A673 (cell line): ENCODE results near the gene IGLON5. TPM values are rescaled to one million over a fixed set of nuclear protein-coding genes. Genes with fewer than 3 reads are reported as not detected.
A peak's percentile ranks its signal among the peaks of the same experiment; 100 is the strongest.

Experiments used
- BruUV-seq: library from RNA; stranded (reverse); fragments of 400-500 nt; replicated peaks from 2 replicates; lab custom pipeline; 2021; lab: Mats Ljungman, UMichigan
- CTCF ChIA-PET: fragments of 300-600 bp; sonication (Branson Sonifier 250); formaldehyde crosslinking; loops from one replicate; lab custom pipeline; 2022; ENCODE audit warnings: antibody characterized with exemption; lab: Charles Lee
- POLR2A ChIA-PET: fragments of 300-600 bp; sonication (Branson Sonifier 250); formaldehyde crosslinking; loops from one replicate; lab custom pipeline; 2022; ENCODE audit warnings: antibody characterized with exemption; ENCODE audit not compliant: low non-redundant PET; lab: Charles Lee
- DNase-seq: peaks from one replicate; pipeline ENCODE4 v3.0.0-alpha.2; 2015; ENCODE audit warnings: low spot score
- H3K27ac ChIP-seq: fragments of 200-600 bp; sonication (generic); 2 replicates; pipeline ENCODE4 v1.5.1; 2016; ENCODE audit warnings: mixed run types, low read depth, mild to moderate bottlenecking, mixed read lengths, antibody characterized with exemption, low read length; ENCODE audit not compliant: poor library complexity, severe bottlenecking
- H3K27me3 ChIP-seq: fragments of 200-600 bp; sonication (generic); replicated peaks from 2 replicates; pipeline ENCODE4 v1.6.1; 2017; ENCODE audit warnings: mixed run types, low read depth, mild to moderate bottlenecking, mixed read lengths, antibody characterized with exemption, low read length; ENCODE audit not compliant: insufficient read depth, poor library complexity
- H3K36me3 ChIP-seq: fragments of 200-600 bp; sonication (generic); 2 replicates; pipeline ENCODE4 v1.6.1; 2016; ENCODE audit warnings: mixed run types, mild to moderate bottlenecking, mixed read lengths, antibody characterized with exemption, low read length; ENCODE audit not compliant: insufficient read depth, poor library complexity, severe bottlenecking
- H3K4me1 ChIP-seq: fragments of 200-600 bp; sonication (generic); 2 replicates; pipeline ENCODE4 v1.6.1; 2017; ENCODE audit warnings: mixed run types, mild to moderate bottlenecking, mixed read lengths, antibody characterized with exemption, low read length; ENCODE audit not compliant: insufficient read depth, poor library complexity, severe bottlenecking
- H3K4me3 ChIP-seq: fragments of 200-600 bp; sonication (generic); 2 replicates; pipeline ENCODE4 v1.5.1; 2016; ENCODE audit warnings: low read depth, mixed run types, mild to moderate bottlenecking, mixed read lengths, low read length; ENCODE audit not compliant: poor library complexity, severe bottlenecking
- H3K9me3 ChIP-seq: fragments of 200-600 bp; sonication (generic); 2 replicates; pipeline ENCODE4 v1.6.1; 2016; ENCODE audit warnings: mixed run types, low read depth, mild to moderate bottlenecking, mixed read lengths, antibody characterized with exemption, low read length; ENCODE audit not compliant: poor library complexity, severe bottlenecking
- CTCF ChIP-seq: fragments of 300-800, 200-600 bp; sonication (generic); conservative IDR thresholded peaks from 2 replicates; pipeline ENCODE4 v1.5.1; 2017; ENCODE audit warnings: low read depth, mild to moderate bottlenecking, antibody characterized with exemption, low read length, moderate library complexity, mixed read lengths
- EZH2 ChIP-seq: fragments of 200-600 bp; sonication (generic); IDR thresholded peaks from 2 replicates; pipeline ENCODE4 v1.6.1; 2017; ENCODE audit warnings: borderline replicate concordance, low read depth, mild to moderate bottlenecking, mixed read lengths, antibody characterized with exemption, low read length; ENCODE audit not compliant: poor library complexity, severe bottlenecking
- intact Hi-C: fragments of 100-400 bp; cut with micrococcal nuclease; formaldehyde crosslinking; loops from one replicate; pipeline ENCODE4 v1.10.0; 2022; ENCODE audit not compliant: unreplicated experiment
- total RNA-seq: library from RNA; stranded (reverse); gene quantifications from 2 replicates; pipeline ENCODE4 v1.2.3, GENCODE V29; 2021

Gene IGLON5
- total RNA-seq, 1 experiment from 2014 or later: 0.39 TPM

- TF ChIP-seq EZH2: no peak
- TF ChIP-seq CTCF: no peak
- Histone ChIP-seq H3K9me3 (no peaks in the 10 kb centered on the region), H3K27me3 (no peaks in the 10 kb centered on the region), H3K36me3 (no peaks in the 10 kb centered on the region), H3K4me3 (no peak overlapping the region), H3K4me1 (no peaks in the 10 kb centered on the region), H3K27ac (no peak overlapping the region)
- ChIA-PET POLR2A (no interaction called here), CTCF (interaction anchor here (0.5 kb wide), 1 partner anchor 79 kb away, joined by 4 read pairs; no protein-coding TSS in a partner anchor)
- DNase-seq: peak; percentile 4
- no TSS peak for BruUV-seq
- intact Hi-C loops: no loop called here
These were observed 39.1 kb upstream of the IGLON5 start for GRCh38 chr19:51272183-51272810.

- ChIA-PET POLR2A (no interaction called here), CTCF (no interaction called here)
- H3K4me1 ChIP-seq: no peaks in the 10 kb centered on the region
- no peak overlapping the region for H3K4me3 ChIP-seq
- no peaks in the 10 kb centered on the region for H3K36me3 ChIP-seq
- no peak for TF ChIP-seq EZH2
- no peak for TF ChIP-seq CTCF
- BruUV-seq: no TSS peak
- H3K9me3 ChIP-seq: no peaks in the 10 kb centered on the region
- intact Hi-C loops: no loop called here
- DNase-seq: no peak
- no peaks in the 10 kb centered on the region for H3K27me3 ChIP-seq
- H3K27ac ChIP-seq: no peak overlapping the region
These were observed 37.2 kb upstream of the IGLON5 start for GRCh38 chr19:51274049-51274770.

- no TSS peak for BruUV-seq
- TF ChIP-seq EZH2: no peak
- H3K27me3 ChIP-seq: no peaks in the 10 kb centered on the region
- no peak for DNase-seq
- intact Hi-C loops: no loop called here
- ChIA-PET POLR2A (no interaction called here), CTCF (no interaction called here)
- H3K36me3 ChIP-seq: no peaks in the 10 kb centered on the region
- H3K27ac ChIP-seq: no peak overlapping the region
- no peak overlapping the region for H3K4me3 ChIP-seq
- H3K4me1 ChIP-seq: no peaks in the 10 kb centered on the region
- H3K9me3 ChIP-seq: no peaks in the 10 kb centered on the region
These were observed 34.3 kb upstream of the IGLON5 start for GRCh38 chr19:51277112-51277511.
